Type B pancreatic cell (in vitro differentiated cells): ENCODE measurements around the gene ANKRD35. TPM values are rescaled to one million over a fixed set of nuclear protein-coding genes. Genes with fewer than 3 reads are reported as not detected.
"Not testable (repeated sequence)": the region's sequence is repeated elsewhere in the genome, so short reads cannot be mapped to it uniquely, and the experiment has no call there.

Experiments used
- DNase-seq: peaks from one replicate; pipeline ENCODE4 v3.0.0; 2021; ENCODE audit warnings: mixed read lengths; ENCODE audit not compliant: unreplicated experiment; ENCODE audit errors: extremely low spot score
- H3K27ac Mint-ChIP-seq: 2 replicates; pipeline ENCODE4 v1.8.0; 2021; ENCODE audit warnings: mild to moderate bottlenecking, mixed read lengths
- H3K27me3 Mint-ChIP-seq: 2 replicates; pipeline ENCODE4 v1.8.0; 2021; ENCODE audit warnings: mixed read lengths
- H3K36me3 Mint-ChIP-seq: 2 replicates; pipeline ENCODE4 v1.8.0; 2021; ENCODE audit warnings: mixed read lengths
- H3K4me1 Mint-ChIP-seq: one replicate; pipeline ENCODE4 v1.8.0; 2021; ENCODE audit warnings: mixed read lengths; ENCODE audit not compliant: unreplicated experiment
- H3K4me3 Mint-ChIP-seq: 2 replicates; pipeline ENCODE4 v1.8.0; 2021; ENCODE audit warnings: mild to moderate bottlenecking, mixed read lengths
- H3K9me3 Mint-ChIP-seq: 2 replicates; pipeline ENCODE4 v1.8.0; 2021; ENCODE audit warnings: mixed read lengths
- total RNA-seq: library from RNA; stranded (reverse); gene quantifications from 2 replicates; pipeline ENCODE4 v1.2.1, GENCODE V29; 2021; ENCODE audit warnings: low replicate concordance
- TF ChIP-seq, protein P1 (sequence below): fragments of 200-600 bp; sonication (generic); conservative IDR thresholded peaks from 2 replicates; pipeline ENCODE4 v1.5.0; 2021; ENCODE audit warnings: antibody characterized with exemption, mild to moderate bottlenecking

ANKRD35 gene
- total RNA-seq, 1 donor from 2014 or later = 0.56 TPM

GRCh38 chr1:145828367-145829026, 57.2 kb downstream of the ANKRD35 start:
- Mint-ChIP-seq H3K4me1 (peaks cover 6% of the 10 kb centered on the region), H3K36me3 (peaks cover 49% of the 10 kb centered on the region), H3K4me3 (no peak overlapping the region)

DNA sequence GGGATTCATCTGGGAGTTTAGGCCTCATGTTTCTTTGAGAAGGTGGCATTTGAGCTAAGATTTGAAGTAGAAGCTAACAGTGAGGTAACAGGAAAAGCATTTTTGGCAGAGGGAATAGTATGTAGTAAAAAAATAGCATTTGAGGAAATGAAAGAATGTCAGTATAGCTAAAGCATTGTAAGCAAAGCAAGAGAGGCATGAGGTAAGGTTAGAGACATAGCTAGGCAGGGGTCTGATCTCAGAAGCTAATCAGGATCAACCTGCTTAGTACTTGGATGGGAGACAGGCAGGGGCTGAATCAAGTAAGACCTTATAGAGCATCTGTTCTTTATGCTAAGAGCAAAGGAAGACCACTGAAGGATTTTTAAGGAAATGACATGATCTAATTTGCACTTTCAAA, 57.7 kb downstream of the ANKRD35 start:
- DNase-seq = no peak
- H3K9me3 Mint-ChIP-seq = no peaks in the 10 kb centered on the region
- peaks cover 44% of the 10 kb centered on the region for H3K36me3 Mint-ChIP-seq
- H3K4me3 Mint-ChIP-seq = no peak overlapping the region
- TF ChIP-seq, protein P1, sequence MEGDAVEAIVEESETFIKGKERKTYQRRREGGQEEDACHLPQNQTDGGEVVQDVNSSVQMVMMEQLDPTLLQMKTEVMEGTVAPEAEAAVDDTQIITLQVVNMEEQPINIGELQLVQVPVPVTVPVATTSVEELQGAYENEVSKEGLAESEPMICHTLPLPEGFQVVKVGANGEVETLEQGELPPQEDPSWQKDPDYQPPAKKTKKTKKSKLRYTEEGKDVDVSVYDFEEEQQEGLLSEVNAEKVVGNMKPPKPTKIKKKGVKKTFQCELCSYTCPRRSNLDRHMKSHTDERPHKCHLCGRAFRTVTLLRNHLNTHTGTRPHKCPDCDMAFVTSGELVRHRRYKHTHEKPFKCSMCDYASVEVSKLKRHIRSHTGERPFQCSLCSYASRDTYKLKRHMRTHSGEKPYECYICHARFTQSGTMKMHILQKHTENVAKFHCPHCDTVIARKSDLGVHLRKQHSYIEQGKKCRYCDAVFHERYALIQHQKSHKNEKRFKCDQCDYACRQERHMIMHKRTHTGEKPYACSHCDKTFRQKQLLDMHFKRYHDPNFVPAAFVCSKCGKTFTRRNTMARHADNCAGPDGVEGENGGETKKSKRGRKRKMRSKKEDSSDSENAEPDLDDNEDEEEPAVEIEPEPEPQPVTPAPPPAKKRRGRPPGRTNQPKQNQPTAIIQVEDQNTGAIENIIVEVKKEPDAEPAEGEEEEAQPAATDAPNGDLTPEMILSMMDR = no peak
- no peaks in the 10 kb centered on the region for H3K27me3 Mint-ChIP-seq
- H3K27ac Mint-ChIP-seq = no peak overlapping the region
- peaks cover 6% of the 10 kb centered on the region for H3K4me1 Mint-ChIP-seq

More at GRCh38 chr1:145828367-145829026, 57.2 kb downstream of the ANKRD35 start:
- DNase-seq = no peak
- Mint-ChIP-seq H3K27ac (no peak overlapping the region), H3K27me3 (no peaks in the 10 kb centered on the region), H3K9me3 (no peaks in the 10 kb centered on the region)
- TF ChIP-seq, protein P1 = no peak

- H3K27me3 Mint-ChIP-seq = no peaks in the 10 kb centered on the region
- peaks cover 6% of the 10 kb centered on the region for H3K4me1 Mint-ChIP-seq
- H3K27ac Mint-ChIP-seq = no peak overlapping the region
- TF ChIP-seq, protein P1 = no peak
- peak overlapping the region; percentile 97 for H3K4me3 Mint-ChIP-seq
- peaks cover 38% of the 10 kb centered on the region for H3K36me3 Mint-ChIP-seq
- no peaks in the 10 kb centered on the region for H3K9me3 Mint-ChIP-seq
- DNase-seq = no peak
These were observed 59.6 kb downstream of the ANKRD35 start for GRCh38 chr1:145826030-145826429.

DNA sequence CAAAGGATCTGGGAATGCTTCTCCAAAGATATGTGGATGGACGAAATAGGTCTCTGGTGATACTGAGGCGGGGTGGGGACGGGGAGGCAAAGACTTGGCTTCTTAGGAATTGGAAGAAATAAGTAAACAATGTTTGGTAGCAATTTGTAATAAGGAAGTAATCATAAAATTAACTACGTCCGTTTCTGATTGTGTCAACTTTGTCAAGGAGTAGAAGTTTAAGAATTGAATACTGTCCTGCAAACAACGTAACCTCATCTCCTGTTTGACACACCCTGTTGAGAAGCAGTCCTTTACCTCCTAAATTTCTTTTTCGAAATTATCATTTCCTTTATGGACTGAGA, 61.2 kb downstream of the ANKRD35 start:
- H3K36me3 Mint-ChIP-seq = peaks cover 30% of the 10 kb centered on the region
- peak overlapping the region; percentile 98 for H3K27ac Mint-ChIP-seq
- DNase-seq = no peak
- no peaks in the 10 kb centered on the region for H3K27me3 Mint-ChIP-seq
- no peaks in the 10 kb centered on the region for H3K9me3 Mint-ChIP-seq
- H3K4me1 Mint-ChIP-seq = peaks cover 6% of the 10 kb centered on the region
- TF ChIP-seq, protein P1 = no peak
- H3K4me3 Mint-ChIP-seq = peak overlapping the region; percentile 97

GRCh38 chr1:145823565-145824498, 61.8 kb downstream of the ANKRD35 start, which contains the start of the genes POLR3C and RNF115:
POLR3C (plus strand) TSS chr1:145824200; CDS start chr1:145825777, 1,577 bp downstream.
RNF115 (minus strand) TSS chr1:145824095; CDS start chr1:145823873, 222 bp downstream.
- peak; percentile 89 for DNase-seq
- H3K9me3 Mint-ChIP-seq = no peaks in the 10 kb centered on the region
- peaks cover 25% of the 10 kb centered on the region for H3K36me3 Mint-ChIP-seq
- peaks cover 6% of the 10 kb centered on the region for H3K4me1 Mint-ChIP-seq
- no peaks in the 10 kb centered on the region for H3K27me3 Mint-ChIP-seq
- peak within 1 kb of the TSS; percentile 97 for H3K4me3 Mint-ChIP-seq
- TF ChIP-seq, protein P1 = no peak
- H3K27ac Mint-ChIP-seq = peak within 1 kb of the TSS; percentile 98

DNA sequence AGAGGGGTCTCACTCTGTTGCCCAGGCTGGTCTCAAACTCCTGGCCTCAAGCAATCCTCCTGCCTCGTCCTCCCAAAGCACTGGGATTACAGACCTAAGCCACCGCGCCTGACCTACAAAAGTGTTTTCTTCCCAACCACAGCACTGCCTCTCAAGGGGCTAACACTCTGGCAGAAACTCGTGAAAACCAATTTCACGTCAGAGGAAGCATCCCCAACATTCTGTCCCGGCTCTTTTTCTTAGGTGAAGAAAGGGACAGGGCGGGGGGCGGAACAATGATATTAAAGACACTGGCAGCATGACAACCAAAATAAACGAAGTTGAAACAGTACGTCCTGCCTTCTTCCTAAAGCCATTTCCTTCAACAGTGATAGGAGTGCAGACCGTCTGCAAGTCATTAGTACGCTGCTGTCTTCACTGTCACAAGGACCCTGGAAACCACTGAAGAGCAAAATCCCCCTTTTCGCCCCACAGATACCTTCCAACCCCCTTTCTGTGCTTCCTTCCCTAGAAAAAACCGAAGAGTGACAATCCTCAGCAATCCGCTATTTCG, 62.8 kb downstream of the ANKRD35 start:
- not testable (repeated sequence) for DNase-seq, H3K27me3 Mint-ChIP-seq, H3K4me1 Mint-ChIP-seq, H3K4me3 Mint-ChIP-seq, H3K9me3 Mint-ChIP-seq, H3K27ac Mint-ChIP-seq
- H3K36me3 Mint-ChIP-seq = peaks cover 16% of the 10 kb centered on the region

DNA sequence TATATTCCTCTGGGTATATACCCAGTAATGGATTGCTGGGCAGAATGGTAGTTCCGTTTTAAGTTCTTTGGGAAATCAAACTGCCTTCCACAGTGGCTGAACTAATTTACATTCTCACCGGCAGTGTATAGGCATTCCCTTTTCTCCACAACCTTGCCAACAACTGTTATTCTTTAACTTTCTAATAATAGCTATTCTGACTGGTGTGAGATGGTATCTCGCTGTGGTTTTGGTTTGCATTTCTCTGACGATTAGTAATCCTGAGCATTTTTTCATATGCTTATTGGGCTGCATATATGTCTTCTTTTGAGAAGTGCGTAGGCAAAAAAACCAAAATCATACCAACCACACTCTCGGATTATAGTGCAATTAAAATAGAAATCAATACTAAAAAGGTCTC, 67.6 kb downstream of the ANKRD35 start:
- H3K4me3 Mint-ChIP-seq, H3K4me1 Mint-ChIP-seq, H3K36me3 Mint-ChIP-seq, H3K27me3 Mint-ChIP-seq, H3K27ac Mint-ChIP-seq, DNase-seq, H3K9me3 Mint-ChIP-seq: not testable (repeated sequence)
